HG03159 (cell line): Measurements from ENCODE around the gene MMD.
"Not testable (repeated sequence)": the region's sequence is repeated elsewhere in the genome, so short reads cannot be mapped to it uniquely, and the experiment has no call there.

Source experiments
- ATAC-seq: cut with Tn5 transposase; IDR thresholded peaks from one replicate; pipeline ENCODE4 v1.9.1; 2021; ENCODE audit warnings: mild to moderate bottlenecking, moderate library complexity; ENCODE audit not compliant: unreplicated experiment

The MMD gene

GRCh38 chr17:55424893-55425540 lies 3.4 kb upstream of the MMD start:
- ATAC-seq = no peak

GRCh38 chr17:55423535-55423934 lies 1.9 kb upstream of the MMD start:
- ATAC-seq = no peak

GRCh38 chr17:55422828-55423164 lies 1.2 kb upstream of the MMD start:
- not testable (repeated sequence) for ATAC-seq

GRCh38 chr17:55420776-55421178 lies 858 bp downstream of the MMD start:
- no peak for ATAC-seq

GRCh38 chr17:55420067-55420775 lies 1.4 kb downstream of the MMD start:
- peak; percentile 53 for ATAC-seq

- ATAC-seq = no peak
Observed at GRCh38 chr17:55418369-55419268, 3.0 kb downstream of the MMD start.

- ATAC-seq = no peak
Observed at GRCh38 chr17:55417411-55418268, 4.0 kb downstream of the MMD start.

GRCh38 chr17:55416470-55417052 lies 5.1 kb downstream of the MMD start:
- ATAC-seq = no peak

GRCh38 chr17:55416000-55416399 lies 5.6 kb downstream of the MMD start:
- ATAC-seq = no peak

- ATAC-seq = no peak
Observed at GRCh38 chr17:55414983-55415382, 6.7 kb downstream of the MMD start.

GRCh38 chr17:55413825-55414489 lies 7.7 kb downstream of the MMD start:
- ATAC-seq = no peak

- ATAC-seq = no peak
Observed at GRCh38 chr17:55411463-55411855, 10.2 kb downstream of the MMD start.

GRCh38 chr17:55410722-55411462 lies 10.7 kb downstream of the MMD start:
- no peak for ATAC-seq

- ATAC-seq = no peak
Observed at GRCh38 chr17:55409030-55409800, 12.4 kb downstream of the MMD start.

GRCh38 chr17:55407641-55408566 lies 13.7 kb downstream of the MMD start:
- ATAC-seq = no peak

- no peak for ATAC-seq
Observed at GRCh38 chr17:55405600-55405999, 16.0 kb downstream of the MMD start.

- ATAC-seq = not testable (repeated sequence)
Observed at GRCh38 chr17:55404197-55404596, 17.4 kb downstream of the MMD start.
